Right lobe of liver (tissue), 4 donors: Measurements from ENCODE around the gene C19orf44.

ENCODE experiments used
- POLR2A ChIP-seq: fragments of 450-650 bp; IDR thresholded peaks from one replicate; pipeline ENCODE4 v1.6.1; 2017; ENCODE audit warnings: antibody characterized with exemption, mild to moderate bottlenecking
- TF ChIP-seq, protein P1 (sequence below), 4 donors: fragments of 200-600 bp in 3 of 4; fragments of 450-650 bp in 1 of 4; IDR thresholded peaks; one replicate each; pipeline versions ENCODE4 v1.5.1 to v1.8.0; 2016 to 2022; ENCODE audit warnings: antibody characterized with exemption in 4 of 4, mild to moderate bottlenecking in 2 of 4
- donor health status: DM: no; HTN: no; CAD: no.
- donor health status: DM: no; HTN: no; CAD: no.
- donor health status: DM: no; HTN: yes; CAD: no.

DNA sequence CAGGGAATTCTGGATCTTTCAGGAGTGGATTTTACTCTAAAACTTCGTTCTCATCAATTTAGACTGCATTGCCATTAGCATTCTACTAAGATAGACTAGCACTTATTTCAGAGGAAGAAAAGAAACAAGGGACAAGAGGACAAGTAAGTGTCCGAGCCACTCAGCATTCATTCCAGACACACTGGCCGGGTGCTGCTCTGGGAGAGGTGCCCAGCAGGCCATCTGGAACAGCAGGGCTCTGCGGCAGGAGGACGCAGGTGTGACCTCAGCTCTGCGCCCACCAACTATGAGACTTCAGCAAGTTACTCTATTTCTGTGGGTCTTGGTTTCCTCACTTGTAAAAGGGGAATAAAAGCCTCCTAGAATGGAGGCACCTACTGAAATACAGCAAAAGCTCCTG is 28.6 kb upstream of the C19orf44 start:
- TF ChIP-seq, protein P1, sequence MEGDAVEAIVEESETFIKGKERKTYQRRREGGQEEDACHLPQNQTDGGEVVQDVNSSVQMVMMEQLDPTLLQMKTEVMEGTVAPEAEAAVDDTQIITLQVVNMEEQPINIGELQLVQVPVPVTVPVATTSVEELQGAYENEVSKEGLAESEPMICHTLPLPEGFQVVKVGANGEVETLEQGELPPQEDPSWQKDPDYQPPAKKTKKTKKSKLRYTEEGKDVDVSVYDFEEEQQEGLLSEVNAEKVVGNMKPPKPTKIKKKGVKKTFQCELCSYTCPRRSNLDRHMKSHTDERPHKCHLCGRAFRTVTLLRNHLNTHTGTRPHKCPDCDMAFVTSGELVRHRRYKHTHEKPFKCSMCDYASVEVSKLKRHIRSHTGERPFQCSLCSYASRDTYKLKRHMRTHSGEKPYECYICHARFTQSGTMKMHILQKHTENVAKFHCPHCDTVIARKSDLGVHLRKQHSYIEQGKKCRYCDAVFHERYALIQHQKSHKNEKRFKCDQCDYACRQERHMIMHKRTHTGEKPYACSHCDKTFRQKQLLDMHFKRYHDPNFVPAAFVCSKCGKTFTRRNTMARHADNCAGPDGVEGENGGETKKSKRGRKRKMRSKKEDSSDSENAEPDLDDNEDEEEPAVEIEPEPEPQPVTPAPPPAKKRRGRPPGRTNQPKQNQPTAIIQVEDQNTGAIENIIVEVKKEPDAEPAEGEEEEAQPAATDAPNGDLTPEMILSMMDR (IDR thresholded peaks at IDR 0.05): no peak
- no peak for TF ChIP-seq POLR2A
